Heart left ventricle (tissue), 13 donors: ENCODE measurements around the gene ERBIN.

Experiments used
- CTCF ChIP-seq, 12 donors: fragments of 200-600 bp; sonication (generic) in 4 of 12; IDR thresholded peaks; one replicate each; pipeline versions ENCODE4 v1.5.0 to v1.8.0; 2018 to 2022; ENCODE audit warnings: antibody characterized with exemption in 12 of 12, mild to moderate bottlenecking in 5 of 12
- POLR2A ChIP-seq, 2 donors: fragments of 450-650 bp; IDR thresholded peaks; one replicate each; pipeline ENCODE4 v1.6.1; 2017; ENCODE audit warnings: antibody characterized with exemption in 2 of 2, mild to moderate bottlenecking in 2 of 2, moderate library complexity in 2 of 2
- donor health status: ischemic (EF 13 %, LVEDD 7.1; RV severe dilation, severe dysfunction).
- donor health status: DM: no; HTN: yes; CAD: no.
- donor health status: DM: no; HTN: no; CAD: no.
- donor health status: ischemic (EF 25% LVEDD 6.9; RV normal size, moderate dysfunction).
- donor health status: ischemic (EF 25% LVEDD 5.7; RV mildly dilated, moderate dysfunction).
- donor health status: ischemic (EF 35%, LVEDD 5.7; RV mildly dilated, moderate dysfunction).
- donor health status: nonischemic (EF 11% LVEDD 7.7; RV severe dilation, severe dysfunction).
- donor health status: DM: yes; HTN: yes; CAD: no.
- donor health status: PGD.
- donor health status: ischemic (EF 29% LVEDD 5.4; RV normal size, mild dysfunction).
- donor health status: nonischemic (EF 23%, LVEDD 6.1; RV moderate dilation, normal function).

GRCh38 chr5:65916066-65916465 lies 10.3 kb upstream of the ERBIN start:
- TF ChIP-seq CTCF (IDR thresholded peaks at IDR 0.05) (no peak), POLR2A (IDR thresholded peaks at IDR 0.05) (no peak)
